H9 (cell line): ENCODE measurements around the gene ISYNA1. TPM values are rescaled to one million over a fixed set of nuclear protein-coding genes. Genes with fewer than 3 reads are reported as not detected.

Experiments used
- DNase-seq: peaks from one replicate; pipeline ENCODE4 v3.0.0-alpha.2; 2017
- H2AFZ ChIP-seq: one replicate; pipeline ENCODE4 v1.6.1; 2013; ENCODE audit warnings: mild to moderate bottlenecking, low read length, control low read depth, moderate library complexity
- H2AK5ac ChIP-seq: 2 replicates; pipeline ENCODE4 v1.6.1; 2013; ENCODE audit warnings: low read length, control low read depth, mixed read lengths; ENCODE audit not compliant: insufficient read length
- H2BK120ac ChIP-seq: one replicate; pipeline ENCODE4 v1.6.1; 2013; ENCODE audit warnings: low read depth, mild to moderate bottlenecking, low read length, control low read depth, inconsistent platforms; ENCODE audit not compliant: poor library complexity, severe bottlenecking
- H2BK12ac ChIP-seq: 2 replicates; pipeline ENCODE4 v1.6.1; 2013; ENCODE audit warnings: low read length, control low read depth, mixed read lengths, low read depth; ENCODE audit not compliant: insufficient read length
- H2BK15ac ChIP-seq: 2 replicates; pipeline ENCODE4 v1.6.1; 2013; ENCODE audit warnings: low read depth, low read length, control low read depth
- H2BK20ac ChIP-seq: one replicate; pipeline ENCODE4 v1.6.1; 2013; ENCODE audit warnings: low read depth, mild to moderate bottlenecking, low read length, control low read depth, inconsistent platforms; ENCODE audit not compliant: poor library complexity, severe bottlenecking
- H2BK5ac ChIP-seq: 2 replicates; pipeline ENCODE4 v1.6.1; 2013; ENCODE audit warnings: low read length, control low read depth, mixed read lengths; ENCODE audit not compliant: insufficient read length
- H3K14ac ChIP-seq: 2 replicates; pipeline ENCODE4 v1.6.1; 2013; ENCODE audit warnings: low read length, control low read depth; ENCODE audit not compliant: insufficient read depth
- H3K18ac ChIP-seq: 2 replicates; pipeline ENCODE4 v1.6.1; 2013; ENCODE audit warnings: low read depth, mild to moderate bottlenecking, mixed read lengths, low read length, control low read depth; ENCODE audit not compliant: insufficient read length
- H3K23ac ChIP-seq: 2 replicates; pipeline ENCODE4 v1.6.1; 2013; ENCODE audit warnings: low read length, control low read depth, mixed read lengths, low read depth; ENCODE audit not compliant: insufficient read length
- H3K23me2 ChIP-seq: 2 replicates; pipeline ENCODE4 v1.6.1; 2013; ENCODE audit warnings: low read depth, mild to moderate bottlenecking, mixed read lengths, low read length, control low read depth; ENCODE audit not compliant: insufficient read length, poor library complexity, severe bottlenecking
- H3K27ac ChIP-seq: 2 replicates; pipeline ENCODE4 v1.5.1; 2013; ENCODE audit warnings: low read length, control low read depth, mixed read lengths, low read depth; ENCODE audit not compliant: insufficient read length
- H3K27me3 ChIP-seq: 2 replicates; pipeline ENCODE4 v1.6.1; 2013; ENCODE audit warnings: low read length, control low read depth, inconsistent platforms; ENCODE audit not compliant: insufficient read depth
- H3K4ac ChIP-seq: 2 replicates; pipeline ENCODE4 v1.6.1; 2013; ENCODE audit warnings: low read depth, mild to moderate bottlenecking, control low read depth, inconsistent platforms, low read length, moderate library complexity
- H3K4me1 ChIP-seq: 2 replicates; pipeline ENCODE4 v1.6.1; 2013; ENCODE audit warnings: low read length, control low read depth, inconsistent platforms; ENCODE audit not compliant: insufficient read depth
- H3K4me2 ChIP-seq: 2 replicates; pipeline ENCODE4 v1.6.1; 2013; ENCODE audit warnings: low read length, control low read depth, mixed read lengths; ENCODE audit not compliant: insufficient read length, insufficient read depth
- H3K56ac ChIP-seq: 2 replicates; pipeline ENCODE4 v1.6.1; 2013; ENCODE audit warnings: low read depth, mild to moderate bottlenecking, mixed read lengths, low read length, control low read depth; ENCODE audit not compliant: insufficient read length
- H3K79me1 ChIP-seq: 2 replicates; pipeline ENCODE4 v1.6.1; 2013; ENCODE audit warnings: low read depth, mild to moderate bottlenecking, moderate library complexity, low read length, control low read depth, inconsistent platforms; ENCODE audit not compliant: insufficient read depth, poor library complexity, severe bottlenecking
- H3K79me2 ChIP-seq: 2 replicates; pipeline ENCODE4 v1.6.1; 2013; ENCODE audit warnings: low read length, control low read depth, inconsistent platforms; ENCODE audit not compliant: insufficient read depth
- H3K9ac ChIP-seq: 2 replicates; pipeline ENCODE4 v1.6.1; 2013; ENCODE audit warnings: low read length, control low read depth, mixed read lengths; ENCODE audit not compliant: insufficient read length; ENCODE audit errors: extremely low read depth
- H3K9me3 ChIP-seq: one replicate; pipeline ENCODE4 v1.6.1; 2013; ENCODE audit warnings: low read depth, low read length, inconsistent platforms; ENCODE audit not compliant: control insufficient read depth
- H3T11ph ChIP-seq: one replicate; pipeline ENCODE4 v1.6.1; 2013; ENCODE audit warnings: mild to moderate bottlenecking, low read length, control low read depth, inconsistent platforms
- H4K20me1 ChIP-seq: one replicate; pipeline ENCODE4 v1.6.1; 2013; ENCODE audit not compliant: control insufficient read depth, insufficient read length, insufficient read depth
- H4K5ac ChIP-seq: 2 replicates; pipeline ENCODE4 v1.6.1; 2013; ENCODE audit warnings: low read depth, mild to moderate bottlenecking, mixed read lengths, low read length, control low read depth; ENCODE audit not compliant: insufficient read length
- H4K8ac ChIP-seq: replicated peaks from 2 replicates; pipeline ENCODE4 v1.6.1; 2013; ENCODE audit warnings: low read length, control low read depth, mixed read lengths, low read depth; ENCODE audit not compliant: insufficient read length
- H4K91ac ChIP-seq: 2 replicates; pipeline ENCODE4 v1.6.1; 2013; ENCODE audit warnings: low read depth, mild to moderate bottlenecking, moderate library complexity, mixed read lengths, low read length, control low read depth; ENCODE audit not compliant: insufficient read length
- H3K27ac Mint-ChIP-seq, 3 experiments: 2 replicates in 2 of 3; 3 replicates in 1 of 3; pipeline ENCODE4 v1.8.0; 2020 to 2021; ENCODE audit warnings: mixed read lengths in 3 of 3, mild to moderate bottlenecking in 1 of 3, moderate library complexity in 1 of 3
- H3K27me3 Mint-ChIP-seq: 2 replicates; pipeline ENCODE4 v1.8.0; 2021; ENCODE audit warnings: low read depth, mild to moderate bottlenecking, moderate library complexity, mixed read lengths
- H3K36me3 Mint-ChIP-seq, 3 experiments: 2 replicates in 2 of 3; 3 replicates in 1 of 3; pipeline ENCODE4 v1.8.0; 2020 to 2021; ENCODE audit warnings: low read depth in 3 of 3, mixed read lengths in 3 of 3; ENCODE audit not compliant: insufficient read depth in 1 of 3
- H3K4me1 Mint-ChIP-seq, 2 experiments: 2 replicates each; pipeline ENCODE4 v1.8.0; 2020; ENCODE audit warnings: mixed read lengths in 2 of 2
- H3K4me3 Mint-ChIP-seq, 2 experiments: 2 replicates in 1 of 2; 3 replicates in 1 of 2; pipeline ENCODE4 v1.8.0; 2020 to 2021; ENCODE audit warnings: mild to moderate bottlenecking in 2 of 2, mixed read lengths in 2 of 2, moderate library complexity in 1 of 2
- H3K9me3 Mint-ChIP-seq, 2 experiments: 2 replicates in 1 of 2; 3 replicates in 1 of 2; pipeline ENCODE4 v1.8.0; 2020; ENCODE audit warnings: mild to moderate bottlenecking in 2 of 2, mixed read lengths in 2 of 2, moderate library complexity in 1 of 2
- WGBS: extraction: QIAGEN DNeasy Blood & Tissue Kit; methylation state at CpG from one replicate; pipeline ENCODE4 v1.1.7; 2013; ENCODE audit warnings: missing lambda C conversion rate, low lambda C conversion rate, mixed read lengths; ENCODE audit not compliant: insufficient read length; ENCODE audit errors: extremely low coverage; 5-methylcytosine and 5-hydroxymethylcytosine counted together
- total RNA-seq: library from RNA; stranded (reverse); gene quantifications from 2 replicates; pipeline ENCODE4 v1.2.1, GENCODE V29; 2021
- TF ChIP-seq, protein P1 (sequence below): fragments of 200-600 bp; sonication (generic); conservative IDR thresholded peaks from 3 replicates; pipeline ENCODE4 v1.8.0; 2021; ENCODE audit warnings: antibody characterized with exemption, mild to moderate bottlenecking

ISYNA1 gene
- total RNA-seq, 1 experiment from 2014 or later: 241 TPM

DNA sequence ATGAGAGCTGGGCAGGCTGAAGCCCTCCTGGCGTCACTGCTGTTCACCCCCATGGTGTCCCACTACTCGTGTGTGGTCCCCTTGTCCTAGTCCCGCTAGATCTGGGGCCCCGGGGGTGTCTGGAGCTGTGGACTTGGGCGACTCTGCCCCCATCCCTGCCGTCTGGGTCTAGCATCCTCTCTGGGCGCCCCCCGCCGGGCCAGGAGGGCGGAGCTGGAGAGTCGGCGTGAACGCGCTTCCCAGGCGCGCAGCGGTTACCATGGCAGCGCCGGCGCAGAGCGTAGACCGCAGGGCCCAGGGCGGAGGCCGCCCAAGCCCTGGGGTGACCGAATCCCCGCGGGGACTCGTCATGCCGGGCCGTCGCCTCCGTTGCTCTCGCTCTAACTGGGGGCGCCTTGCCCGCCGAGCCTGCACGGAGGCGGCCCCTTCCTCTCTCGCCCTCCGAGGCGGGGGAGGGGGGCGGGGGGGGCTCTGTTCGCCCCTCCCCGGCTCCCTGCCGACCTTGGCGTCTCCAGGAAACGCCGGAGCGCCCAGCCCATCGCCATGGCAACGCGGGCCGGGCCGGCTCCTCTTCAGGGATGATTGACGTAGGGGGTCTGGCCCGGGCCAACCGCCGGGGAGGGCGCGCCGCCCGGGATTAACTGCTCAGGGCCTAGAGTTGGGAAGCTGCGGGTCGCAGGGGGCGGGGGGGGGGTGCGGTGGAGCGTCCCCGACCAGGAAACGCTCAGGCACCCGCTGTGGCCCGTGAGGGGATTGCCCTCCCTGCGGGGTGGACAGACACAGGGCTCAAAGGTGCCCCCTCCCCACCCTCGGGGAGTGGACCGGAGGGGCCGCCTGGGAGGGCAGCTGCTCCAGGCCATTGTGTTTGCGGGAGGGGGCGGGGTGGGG is 8.9 kb downstream of the ISYNA1 start:
- Histone ChIP-seq H2AFZ (no peak overlapping the region), H3K23me2 (peaks cover 5% of the 10 kb centered on the region), H3K27ac (no peak overlapping the region), H3K4ac (no peak overlapping the region), H2BK120ac (no peak overlapping the region), H3K9ac (no peak overlapping the region), H2AK5ac (no peak overlapping the region), H3K14ac (no peak overlapping the region; the same call in 1 of the 2 replicates), H3T11ph (no peak overlapping the region), H2BK12ac (no peak overlapping the region), H3K4me2 (peak overlapping the region; percentile 20), H2BK20ac (no peak overlapping the region), H3K79me2 (no peaks in the 10 kb centered on the region), H4K91ac (no peak overlapping the region), H3K27me3 (no peaks in the 10 kb centered on the region), H3K9me3 (no peaks in the 10 kb centered on the region), H3K4me1 (peaks cover 3% of the 10 kb centered on the region; the same call in 1 of the 2 replicates), H2BK5ac (no peak overlapping the region), H3K79me1 (no peaks in the 10 kb centered on the region), H4K8ac (no peak overlapping the region), H3K56ac (no peak overlapping the region), H2BK15ac (no peak overlapping the region), H4K20me1 (no peaks in the 10 kb centered on the region), H3K23ac (no peak overlapping the region), H3K18ac (no peak overlapping the region), H4K5ac (no peak overlapping the region)
- no CpG with 5 or more reads among the region's 77 CpGs for WGBS
- Mint-ChIP-seq H3K36me3 (no peaks in the 10 kb centered on the region), H3K27me3 (peaks cover 4% of the 10 kb centered on the region; the same call in 1 of the 2 replicates), H3K4me1 (peaks cover 27 to 31% of the 10 kb centered on the region in 2 experiments), H3K27ac (no peak overlapping the region), H3K4me3 (peak overlapping the region; percentile 52 to 74; a peak in 3 of 5 replicates), H3K9me3 (no peaks in the 10 kb centered on the region)
- TF ChIP-seq, protein P1, sequence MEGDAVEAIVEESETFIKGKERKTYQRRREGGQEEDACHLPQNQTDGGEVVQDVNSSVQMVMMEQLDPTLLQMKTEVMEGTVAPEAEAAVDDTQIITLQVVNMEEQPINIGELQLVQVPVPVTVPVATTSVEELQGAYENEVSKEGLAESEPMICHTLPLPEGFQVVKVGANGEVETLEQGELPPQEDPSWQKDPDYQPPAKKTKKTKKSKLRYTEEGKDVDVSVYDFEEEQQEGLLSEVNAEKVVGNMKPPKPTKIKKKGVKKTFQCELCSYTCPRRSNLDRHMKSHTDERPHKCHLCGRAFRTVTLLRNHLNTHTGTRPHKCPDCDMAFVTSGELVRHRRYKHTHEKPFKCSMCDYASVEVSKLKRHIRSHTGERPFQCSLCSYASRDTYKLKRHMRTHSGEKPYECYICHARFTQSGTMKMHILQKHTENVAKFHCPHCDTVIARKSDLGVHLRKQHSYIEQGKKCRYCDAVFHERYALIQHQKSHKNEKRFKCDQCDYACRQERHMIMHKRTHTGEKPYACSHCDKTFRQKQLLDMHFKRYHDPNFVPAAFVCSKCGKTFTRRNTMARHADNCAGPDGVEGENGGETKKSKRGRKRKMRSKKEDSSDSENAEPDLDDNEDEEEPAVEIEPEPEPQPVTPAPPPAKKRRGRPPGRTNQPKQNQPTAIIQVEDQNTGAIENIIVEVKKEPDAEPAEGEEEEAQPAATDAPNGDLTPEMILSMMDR: no peak
- peak; percentile 93 for DNase-seq
